Measurements from ENCODE around the gene UAP1. TPM values are rescaled to one million over a fixed set of nuclear protein-coding genes. Genes with fewer than 3 reads are reported as not detected.

The UAP1 gene
- 25.7 TPM for polyA plus RNA-seq (2013, experiment 1 of 2)
- 27.0 TPM for polyA plus RNA-seq (2013, experiment 2 of 2)

- Histone ChIP-seq H3K4me1 (ENCODE audit: control insufficient read depth, low read depth, low read length) (peaks cover 6% of the 10 kb centered on the region), H2AK5ac (ENCODE audit: low read length) (no peak within 1 kb of the TSS), H3K4ac (ENCODE audit: low read depth, low read length) (peak within 1 kb of the TSS; percentile 82), H3K27me3 (ENCODE audit: insufficient read depth, low read length, poor library complexity) (no peaks in the 10 kb centered on the region), H3K79me1 (ENCODE audit: low read length) (peaks cover 2% of the 10 kb centered on the region), H4K8ac (ENCODE audit: low read depth, low read length) (peak within 1 kb of the TSS; percentile 96), H3K79me2 (ENCODE audit: control insufficient read depth, insufficient read depth, low read length) (peaks cover 10% of the 10 kb centered on the region), H3K4me3 (ENCODE audit: low read length) (peak within 1 kb of the TSS; percentile 77), H2BK5ac (ENCODE audit: low read length) (no peak within 1 kb of the TSS), H2BK15ac (replicated peaks; ENCODE audit: low read depth) (no peak within 1 kb of the TSS), H2BK120ac (ENCODE audit: low read depth, low read length) (no peak within 1 kb of the TSS), H3K36me3 (ENCODE audit: control insufficient read depth, insufficient read depth, low read length) (no peaks in the 10 kb centered on the region), H4K5ac (ENCODE audit: low read length) (no peak within 1 kb of the TSS), H3K4me2 (ENCODE audit: low read length) (peak within 1 kb of the TSS; percentile 34), H3K56ac (ENCODE audit: low read length) (peak within 1 kb of the TSS; percentile 97), H3K9ac (ENCODE audit: low read length) (peak within 1 kb of the TSS; percentile 91), H3K18ac (ENCODE audit: low read length) (peak within 1 kb of the TSS; percentile 88), H3K27ac (ENCODE audit: low read depth, low read length) (peak within 1 kb of the TSS; percentile 38), H3K23ac (ENCODE audit: low read length) (peak within 1 kb of the TSS; percentile 56)
- DNase-seq: peak; percentile 11
- no CpG with 5 or more reads among the region's 69 CpGs for WGBS (ENCODE audit: extremely low coverage, insufficient coverage, low lambda C conversion rate)
Observed at GRCh38 chr1:162561616-162562469, at the start of gene UAP1. Gene UAP1 (plus strand): TSS chr1:162561722. CDS start chr1:162566069, 4,347 bp downstream.

- Histone ChIP-seq H3K4ac (ENCODE audit: low read depth, low read length) (no peak overlapping the region), H3K4me2 (ENCODE audit: low read length) (no peak overlapping the region), H2BK120ac (ENCODE audit: low read depth, low read length) (no peak overlapping the region), H2BK5ac (ENCODE audit: low read length) (no peak overlapping the region), H2AK5ac (ENCODE audit: low read length) (no peak overlapping the region), H4K8ac (ENCODE audit: low read depth, low read length) (no peak overlapping the region), H2BK15ac (replicated peaks; ENCODE audit: low read depth) (no peak overlapping the region), H3K23ac (ENCODE audit: low read length) (no peak overlapping the region), H3K9ac (ENCODE audit: low read length) (no peak overlapping the region), H3K4me1 (ENCODE audit: control insufficient read depth, low read depth, low read length) (peaks cover 3% of the 10 kb centered on the region), H3K79me2 (ENCODE audit: control insufficient read depth, insufficient read depth, low read length) (no peaks in the 10 kb centered on the region), H4K5ac (ENCODE audit: low read length) (no peak overlapping the region), H3K27me3 (ENCODE audit: insufficient read depth, low read length, poor library complexity) (no peaks in the 10 kb centered on the region), H3K4me3 (ENCODE audit: low read length) (no peak overlapping the region), H3K79me1 (ENCODE audit: low read length) (no peaks in the 10 kb centered on the region), H3K27ac (ENCODE audit: low read depth, low read length) (no peak overlapping the region), H3K36me3 (ENCODE audit: control insufficient read depth, insufficient read depth, low read length) (no peaks in the 10 kb centered on the region), H3K18ac (ENCODE audit: low read length) (no peak overlapping the region), H3K56ac (ENCODE audit: low read length) (no peak overlapping the region)
- no peak for DNase-seq
Observed at GRCh38 chr1:162527314-162527713, 34.2 kb upstream of the UAP1 start.

- no CpG with 5 or more reads among the region's 7 CpGs for WGBS (ENCODE audit: extremely low coverage, insufficient coverage, low lambda C conversion rate)
- Histone ChIP-seq H3K4me2 (ENCODE audit: low read length) (no peak overlapping the region), H3K18ac (ENCODE audit: low read length) (no peak overlapping the region), H3K36me3 (ENCODE audit: control insufficient read depth, insufficient read depth, low read length) (no peaks in the 10 kb centered on the region), H2AK5ac (ENCODE audit: low read length) (no peak overlapping the region), H3K79me2 (ENCODE audit: control insufficient read depth, insufficient read depth, low read length) (no peaks in the 10 kb centered on the region), H2BK15ac (replicated peaks; ENCODE audit: low read depth) (no peak overlapping the region), H3K4me1 (ENCODE audit: control insufficient read depth, low read depth, low read length) (peaks cover 3% of the 10 kb centered on the region), H3K9ac (ENCODE audit: low read length) (no peak overlapping the region), H3K56ac (ENCODE audit: low read length) (no peak overlapping the region), H3K27me3 (ENCODE audit: insufficient read depth, low read length, poor library complexity) (no peaks in the 10 kb centered on the region), H3K27ac (ENCODE audit: low read depth, low read length) (no peak overlapping the region), H4K5ac (ENCODE audit: low read length) (no peak overlapping the region), H3K23ac (ENCODE audit: low read length) (no peak overlapping the region), H2BK5ac (ENCODE audit: low read length) (no peak overlapping the region), H3K79me1 (ENCODE audit: low read length) (no peaks in the 10 kb centered on the region), H3K4ac (ENCODE audit: low read depth, low read length) (no peak overlapping the region), H4K8ac (ENCODE audit: low read depth, low read length) (no peak overlapping the region), H3K4me3 (ENCODE audit: low read length) (no peak overlapping the region), H2BK120ac (ENCODE audit: low read depth, low read length) (no peak overlapping the region)
- DNase-seq: peak; percentile 70
Observed at GRCh38 chr1:162530307-162530987, 31.1 kb upstream of the UAP1 start.

GRCh38 chr1:162530988-162531319, 30.6 kb upstream of the UAP1 start:
- Histone ChIP-seq H3K27ac (ENCODE audit: low read depth, low read length) (no peak overlapping the region), H3K9ac (ENCODE audit: low read length) (no peak overlapping the region), H3K4ac (ENCODE audit: low read depth, low read length) (no peak overlapping the region), H3K18ac (ENCODE audit: low read length) (no peak overlapping the region), H3K23ac (ENCODE audit: low read length) (no peak overlapping the region), H3K56ac (ENCODE audit: low read length) (no peak overlapping the region), H3K4me2 (ENCODE audit: low read length) (no peak overlapping the region), H4K5ac (ENCODE audit: low read length) (no peak overlapping the region), H2BK5ac (ENCODE audit: low read length) (no peak overlapping the region), H3K4me3 (ENCODE audit: low read length) (no peak overlapping the region), H3K79me2 (ENCODE audit: control insufficient read depth, insufficient read depth, low read length) (no peaks in the 10 kb centered on the region), H2AK5ac (ENCODE audit: low read length) (no peak overlapping the region), H3K4me1 (ENCODE audit: control insufficient read depth, low read depth, low read length) (peaks cover 3% of the 10 kb centered on the region), H2BK15ac (replicated peaks; ENCODE audit: low read depth) (no peak overlapping the region), H3K27me3 (ENCODE audit: insufficient read depth, low read length, poor library complexity) (no peaks in the 10 kb centered on the region), H2BK120ac (ENCODE audit: low read depth, low read length) (no peak overlapping the region), H4K8ac (ENCODE audit: low read depth, low read length) (no peak overlapping the region), H3K36me3 (ENCODE audit: control insufficient read depth, insufficient read depth, low read length) (no peaks in the 10 kb centered on the region), H3K79me1 (ENCODE audit: low read length) (no peaks in the 10 kb centered on the region)
- no peak for DNase-seq
- WGBS (ENCODE audit: extremely low coverage, insufficient coverage, low lambda C conversion rate): no CpG with 5 or more reads among the region's 1 CpG

GRCh38 chr1:162535501-162535900, 26.0 kb upstream of the UAP1 start:
- H3K79me1 ChIP-seq (ENCODE audit: low read length): no peaks in the 10 kb centered on the region
- WGBS (ENCODE audit: extremely low coverage, insufficient coverage, low lambda C conversion rate): no CpG with 5 or more reads among the region's 1 CpG
- no peaks in the 10 kb centered on the region for H3K79me2 ChIP-seq (ENCODE audit: control insufficient read depth, insufficient read depth, low read length)
- H3K4me1 ChIP-seq (ENCODE audit: control insufficient read depth, low read depth, low read length): peaks cover 2% of the 10 kb centered on the region
- H4K5ac ChIP-seq (ENCODE audit: low read length): no peak overlapping the region
- no peak overlapping the region for H4K8ac ChIP-seq (ENCODE audit: low read depth, low read length)
- H3K27ac ChIP-seq (ENCODE audit: low read depth, low read length): no peak overlapping the region
- no peak overlapping the region for H2AK5ac ChIP-seq (ENCODE audit: low read length)
- H3K18ac ChIP-seq (ENCODE audit: low read length): no peak overlapping the region
- H2BK15ac ChIP-seq (replicated peaks; ENCODE audit: low read depth): no peak overlapping the region
- H3K4ac ChIP-seq (ENCODE audit: low read depth, low read length): no peak overlapping the region
- no peak for DNase-seq
- H3K4me2 ChIP-seq (ENCODE audit: low read length): no peak overlapping the region
- no peaks in the 10 kb centered on the region for H3K36me3 ChIP-seq (ENCODE audit: control insufficient read depth, insufficient read depth, low read length)
- H2BK120ac ChIP-seq (ENCODE audit: low read depth, low read length): no peak overlapping the region
- no peaks in the 10 kb centered on the region for H3K27me3 ChIP-seq (ENCODE audit: insufficient read depth, low read length, poor library complexity)
- H3K9ac ChIP-seq (ENCODE audit: low read length): no peak overlapping the region
- no peak overlapping the region for H3K4me3 ChIP-seq (ENCODE audit: low read length)
- H3K23ac ChIP-seq (ENCODE audit: low read length): no peak overlapping the region
- H2BK5ac ChIP-seq (ENCODE audit: low read length): no peak overlapping the region
- H3K56ac ChIP-seq (ENCODE audit: low read length): no peak overlapping the region

All from mesendoderm (in vitro differentiated cells).